ENCODE measurements around the gene ZBTB32.

The ZBTB32 gene

DNA sequence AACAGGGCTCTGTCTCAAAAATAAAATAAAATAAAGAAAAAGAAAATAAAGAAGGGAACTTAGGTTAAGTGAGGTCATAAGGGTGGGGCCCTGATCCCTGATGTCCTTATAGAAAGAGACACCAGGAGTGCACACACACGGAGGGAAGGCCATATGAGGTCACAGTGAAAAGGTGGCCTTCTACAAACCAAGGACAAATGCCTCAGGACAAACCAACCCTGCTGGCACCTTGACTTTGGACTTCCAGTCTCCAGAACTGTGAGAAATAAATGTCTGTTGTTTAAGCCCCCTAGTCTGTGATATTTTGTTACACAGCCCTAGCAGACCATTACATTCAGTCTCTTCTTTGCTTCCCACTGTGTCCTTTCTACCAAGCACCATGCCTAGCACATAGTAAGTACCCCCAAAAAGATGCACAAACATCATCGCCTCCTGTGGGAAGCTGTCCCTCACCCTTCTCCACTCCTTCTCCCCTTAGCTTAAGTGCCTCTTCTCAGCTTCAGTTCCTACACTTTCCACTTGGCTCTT is 8.4 kb upstream of the ZBTB32 start:
- DNase-seq (ENCODE audit: low spot score) = no peak

DNA sequence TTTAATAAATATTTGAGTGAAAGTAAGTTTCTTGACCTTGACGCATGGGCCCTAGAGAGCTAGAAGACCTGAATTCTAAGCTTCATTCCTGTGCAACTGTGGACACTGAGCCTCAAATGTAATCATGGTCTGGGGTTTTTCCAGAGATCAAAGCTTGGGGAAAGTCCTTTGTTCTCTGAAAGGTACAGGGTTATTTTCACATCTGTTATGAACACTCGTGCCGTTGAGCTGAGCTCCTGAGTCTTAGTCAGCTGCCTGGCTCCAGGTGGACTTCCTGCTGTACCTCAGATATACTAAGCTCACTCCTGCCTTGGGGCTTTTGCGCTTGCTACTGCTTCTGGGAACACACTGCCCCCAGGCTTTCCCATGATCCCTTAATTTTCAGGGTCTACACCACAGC is 7.5 kb upstream of the ZBTB32 start:
- DNase-seq (ENCODE audit: low spot score) = no peak

DNA sequence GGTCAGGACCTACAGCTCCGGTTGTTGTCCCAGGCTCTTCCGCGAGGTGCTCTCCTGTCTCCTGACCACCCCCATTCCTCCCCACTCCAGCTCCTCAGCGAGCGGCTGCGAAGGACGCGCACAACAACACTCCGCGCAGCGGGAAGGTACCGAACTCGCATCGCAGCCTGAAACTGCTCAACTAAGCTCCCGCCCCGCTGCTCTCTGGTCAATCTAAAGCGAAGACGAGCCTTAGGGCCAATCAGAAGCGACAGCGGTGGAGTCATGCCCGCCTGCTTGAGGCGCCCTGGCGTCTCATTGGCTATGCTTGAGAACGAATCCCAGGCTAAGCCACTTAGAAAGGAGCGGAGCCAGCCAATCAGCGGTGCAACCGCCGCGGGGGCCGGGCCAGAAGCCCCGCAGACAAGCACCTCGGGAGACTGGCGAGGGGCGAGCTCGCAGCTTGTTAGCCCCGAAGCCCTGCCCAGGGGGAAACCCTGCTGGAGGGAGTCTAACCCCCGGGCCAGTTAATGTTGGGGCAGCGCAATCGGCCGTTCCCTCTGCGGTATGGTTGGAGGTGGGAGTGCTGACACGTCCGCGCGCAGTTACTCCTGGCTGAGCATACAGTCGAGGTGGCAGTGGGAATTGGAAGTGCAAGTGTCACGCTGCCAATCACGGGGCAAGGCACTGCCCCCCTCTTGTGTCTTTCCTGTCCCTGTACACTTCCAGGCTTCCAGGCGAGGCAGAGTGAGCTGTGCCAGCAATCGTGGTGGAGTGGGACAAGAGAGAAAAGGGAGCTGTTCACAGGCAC is 1.9 kb upstream of the ZBTB32 start:
- DNase-seq (ENCODE audit: low spot score) = peak; percentile 99

DNA sequence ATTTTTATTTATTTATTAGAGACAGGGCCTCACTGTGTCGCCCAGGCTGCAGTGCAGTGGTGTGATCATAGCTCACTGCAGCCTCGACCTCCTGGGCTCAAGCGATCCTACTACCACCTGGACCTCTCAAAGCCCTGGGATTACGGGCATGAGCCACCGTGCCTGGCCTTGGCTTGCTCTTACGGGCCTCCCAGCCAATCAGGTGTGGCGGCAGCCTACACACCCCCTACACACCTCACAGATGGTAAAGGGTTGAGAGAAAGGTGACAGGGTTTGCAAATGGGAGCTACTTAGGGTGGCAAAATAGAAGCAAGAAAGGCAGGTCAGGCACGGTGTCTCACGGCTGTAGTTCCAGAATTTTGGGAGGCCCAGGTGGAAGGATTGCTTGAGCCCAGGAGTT is 1.0 kb upstream of the ZBTB32 start:
- no peak for DNase-seq (ENCODE audit: low spot score)

DNA sequence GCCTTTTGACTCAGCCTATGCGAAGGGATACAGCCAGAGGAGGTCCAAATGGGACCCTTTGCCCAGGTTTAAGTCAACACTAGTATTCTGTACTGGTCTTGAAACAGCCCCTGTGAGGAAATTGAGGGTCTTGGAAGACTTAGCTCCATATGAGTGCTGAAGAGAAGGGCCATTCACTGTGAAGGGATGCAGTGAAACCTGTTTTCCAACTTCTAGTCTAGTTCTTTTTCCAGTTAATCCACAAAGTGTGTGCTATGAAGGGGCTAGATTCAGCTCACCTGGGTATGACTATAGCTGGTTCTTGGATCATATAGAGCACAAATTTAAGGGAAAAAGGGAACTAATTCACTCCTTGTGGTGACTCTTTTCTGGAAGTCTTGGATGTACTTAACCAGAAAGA is 4.0 kb downstream of the ZBTB32 start:
- DNase-seq (ENCODE audit: low spot score) = no peak

DNA sequence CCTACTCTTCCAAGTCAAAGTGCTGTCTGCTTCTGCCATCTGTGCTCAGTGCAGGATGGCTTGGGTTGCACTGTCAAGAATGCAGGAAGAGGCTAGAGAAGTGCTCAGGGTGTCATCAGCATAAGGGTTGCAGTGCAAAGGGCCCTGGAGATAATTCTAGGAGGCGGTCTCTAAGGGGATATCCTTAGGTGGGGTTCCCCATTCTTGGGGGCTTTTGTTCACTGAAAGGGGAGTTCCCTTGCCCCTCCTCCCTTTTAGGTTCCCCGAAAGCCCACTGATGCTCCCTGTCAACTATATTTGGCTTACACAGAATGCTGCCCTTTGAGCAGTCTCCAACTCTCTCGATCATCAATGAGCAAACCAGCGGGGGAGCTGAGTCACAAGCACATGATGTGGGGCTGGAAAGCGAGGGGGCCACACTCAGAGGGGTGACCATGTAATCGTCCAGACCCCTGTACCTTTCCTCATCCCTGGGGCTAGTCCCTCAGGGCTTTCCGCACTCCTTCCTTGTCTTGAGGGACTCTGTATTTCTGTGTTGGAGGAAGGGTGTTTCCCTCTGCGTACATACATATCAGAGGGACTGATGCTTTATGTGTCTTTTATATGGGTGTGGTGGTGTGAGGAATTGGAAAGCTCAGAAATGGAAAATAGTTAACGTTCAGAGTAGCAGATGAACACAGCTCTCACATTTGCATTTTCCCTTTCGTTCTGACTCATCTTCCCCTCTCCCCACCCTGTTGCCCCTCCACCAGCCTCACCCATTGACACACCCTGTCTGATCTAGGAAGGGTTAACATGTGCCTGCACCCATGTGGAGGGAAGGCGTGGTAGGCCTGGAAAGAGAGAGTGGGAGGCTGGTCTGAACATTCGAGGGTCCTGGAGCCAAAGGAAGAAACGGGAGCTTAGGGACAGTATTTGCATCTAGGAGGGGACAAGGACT is 6.7 kb downstream of the ZBTB32 start:
- no peak for DNase-seq (ENCODE audit: low spot score)

DNA sequence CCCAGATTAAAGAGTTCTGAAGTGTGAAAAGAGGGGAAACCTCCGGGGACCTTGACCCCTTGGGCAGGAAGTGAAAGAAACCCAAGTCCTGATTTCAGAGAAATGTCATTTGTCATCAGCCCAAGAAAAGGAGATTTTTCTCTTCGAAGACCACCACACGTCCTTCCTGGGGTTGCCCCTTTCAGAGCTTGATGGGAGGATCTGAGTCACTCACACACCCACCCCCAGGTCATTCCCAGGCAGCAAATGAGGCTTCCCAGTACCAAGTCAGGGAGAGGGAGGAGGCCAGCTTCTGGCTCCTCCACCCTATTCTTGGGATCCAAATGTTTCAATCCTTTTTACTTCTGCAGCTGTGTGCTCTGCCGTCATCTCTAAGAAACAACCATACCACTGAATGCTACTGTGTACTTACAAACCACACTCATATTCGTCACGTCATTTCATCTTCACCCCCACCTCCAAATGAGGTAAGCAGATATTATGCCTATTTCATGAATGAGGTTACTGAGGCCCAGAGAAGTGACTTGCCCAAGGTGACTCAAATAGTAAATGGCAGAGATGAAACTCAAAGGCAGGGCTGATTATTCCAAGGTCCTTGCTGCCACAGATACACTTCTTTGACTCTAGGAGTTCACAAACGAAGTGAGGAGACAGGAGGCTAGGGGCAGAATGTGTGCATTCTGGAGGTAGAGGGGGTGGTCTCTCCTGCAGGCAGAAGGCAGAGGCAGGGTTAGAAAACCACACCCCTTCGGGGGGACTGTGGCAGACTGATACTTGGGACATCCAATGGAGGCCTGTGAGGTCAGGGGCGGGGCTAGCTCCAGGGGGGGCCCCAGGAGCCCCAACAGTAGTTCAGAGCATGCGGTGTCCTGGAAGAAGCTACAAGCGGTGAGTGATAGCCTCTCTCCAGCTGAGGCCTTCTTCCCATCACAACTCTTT is 8.5 kb downstream of the ZBTB32 start:
- DNase-seq (ENCODE audit: low spot score) = no peak

DNA sequence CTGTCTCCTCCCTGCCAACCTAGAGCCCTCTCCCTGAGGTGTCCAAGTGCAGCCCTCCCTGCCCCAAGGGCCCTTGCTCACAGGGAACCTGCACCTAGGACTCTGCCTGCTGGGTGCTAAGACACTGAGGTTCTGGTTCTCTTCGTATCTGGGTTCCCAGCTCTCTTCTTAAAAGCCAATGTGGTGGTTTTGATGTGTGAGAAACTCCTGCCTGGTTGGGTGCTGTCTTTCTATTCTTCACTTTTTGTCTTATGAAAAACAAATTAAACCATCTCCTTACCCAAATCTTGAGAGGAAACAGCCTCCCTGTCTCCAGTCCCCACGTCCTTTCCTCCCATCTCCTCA is 9.1 kb downstream of the ZBTB32 start:
- DNase-seq (ENCODE audit: low spot score) = no peak

DNA sequence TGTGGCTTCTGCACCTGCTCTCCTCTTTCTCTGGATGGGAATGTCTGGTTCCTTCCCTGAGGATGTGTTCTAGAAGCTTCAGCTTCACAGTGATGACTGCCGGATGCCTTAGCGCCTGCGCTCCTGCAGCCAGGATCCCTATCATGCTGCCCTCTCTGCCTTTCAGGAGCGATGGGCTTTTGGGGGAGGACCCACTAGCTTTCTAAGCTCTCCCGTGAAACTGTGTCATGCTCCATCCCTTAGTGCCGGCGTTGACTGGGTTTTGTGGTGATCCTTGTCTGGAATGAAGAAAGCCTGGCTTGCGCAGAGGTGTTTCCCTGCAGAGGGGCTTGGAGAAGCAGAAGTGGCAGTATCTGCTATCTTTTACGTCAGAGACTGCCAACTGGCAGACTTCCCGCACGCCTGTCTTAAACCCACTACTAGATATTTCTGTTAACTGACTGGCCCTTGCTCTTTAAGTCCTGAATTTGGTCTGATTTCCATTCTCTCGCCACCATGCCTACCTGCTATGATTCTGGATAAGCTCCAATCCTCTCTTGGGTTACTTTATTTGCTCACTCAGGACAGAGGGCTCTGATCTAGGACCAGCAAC is 9.6 kb downstream of the ZBTB32 start:
- no peak for DNase-seq (ENCODE audit: low spot score)

DNA sequence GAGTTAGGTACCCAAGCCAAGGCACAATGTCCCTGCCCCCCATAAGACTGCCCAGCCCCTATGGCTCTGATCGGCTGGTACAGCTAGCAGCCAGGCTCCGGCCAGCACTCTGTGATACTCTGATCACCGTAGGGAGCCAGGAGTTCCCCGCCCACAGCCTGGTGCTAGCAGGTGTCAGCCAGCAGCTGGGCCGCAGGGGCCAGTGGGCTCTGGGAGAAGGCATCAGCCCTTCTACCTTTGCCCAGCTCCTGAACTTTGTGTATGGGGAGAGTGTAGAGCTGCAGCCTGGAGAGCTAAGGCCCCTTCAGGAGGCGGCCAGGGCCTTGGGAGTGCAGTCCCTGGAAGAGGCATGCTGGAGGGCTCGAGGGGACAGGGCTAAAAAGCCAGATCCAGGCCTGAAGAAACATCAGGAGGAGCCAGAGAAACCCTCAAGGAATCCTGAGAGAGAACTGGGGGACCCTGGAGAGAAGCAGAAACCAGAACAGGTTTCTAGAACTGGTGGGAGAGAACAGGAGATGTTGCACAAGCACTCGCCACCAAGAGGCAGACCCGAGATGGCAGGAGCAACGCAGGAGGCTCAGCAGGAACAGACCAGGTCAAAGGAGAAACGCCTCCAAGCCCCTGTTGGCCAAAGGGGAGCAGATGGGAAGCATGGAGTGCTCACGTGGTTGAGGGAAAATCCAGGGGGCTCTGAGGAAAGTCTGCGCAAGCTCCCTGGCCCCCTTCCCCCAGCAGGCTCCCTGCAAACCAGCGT is 10.4 kb downstream of the ZBTB32 start:
- no peak for DNase-seq (ENCODE audit: low spot score)

DNA sequence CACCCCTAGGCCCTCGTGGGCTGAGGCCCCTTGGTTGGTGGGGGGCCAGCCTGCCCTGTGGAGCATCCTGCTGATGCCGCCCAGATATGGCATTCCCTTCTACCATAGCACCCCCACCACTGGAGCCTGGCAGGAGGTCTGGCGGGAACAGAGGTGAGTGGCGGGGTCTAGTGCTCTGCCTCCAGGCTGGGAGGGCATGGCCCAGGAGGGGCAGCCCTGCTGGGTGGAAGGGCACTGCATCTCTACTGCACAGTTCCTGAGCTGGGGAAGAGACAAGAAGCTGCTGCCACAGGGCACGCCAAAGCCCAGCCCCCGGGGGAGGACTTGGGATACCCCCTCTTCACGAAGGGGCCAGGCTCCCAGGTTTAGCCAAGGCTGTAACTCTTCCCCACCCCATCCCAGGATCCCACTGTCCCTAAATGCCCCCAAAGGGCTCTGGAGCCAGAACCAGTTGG is 11.0 kb downstream of the ZBTB32 start:
- DNase-seq (ENCODE audit: low spot score) = no peak

DNA sequence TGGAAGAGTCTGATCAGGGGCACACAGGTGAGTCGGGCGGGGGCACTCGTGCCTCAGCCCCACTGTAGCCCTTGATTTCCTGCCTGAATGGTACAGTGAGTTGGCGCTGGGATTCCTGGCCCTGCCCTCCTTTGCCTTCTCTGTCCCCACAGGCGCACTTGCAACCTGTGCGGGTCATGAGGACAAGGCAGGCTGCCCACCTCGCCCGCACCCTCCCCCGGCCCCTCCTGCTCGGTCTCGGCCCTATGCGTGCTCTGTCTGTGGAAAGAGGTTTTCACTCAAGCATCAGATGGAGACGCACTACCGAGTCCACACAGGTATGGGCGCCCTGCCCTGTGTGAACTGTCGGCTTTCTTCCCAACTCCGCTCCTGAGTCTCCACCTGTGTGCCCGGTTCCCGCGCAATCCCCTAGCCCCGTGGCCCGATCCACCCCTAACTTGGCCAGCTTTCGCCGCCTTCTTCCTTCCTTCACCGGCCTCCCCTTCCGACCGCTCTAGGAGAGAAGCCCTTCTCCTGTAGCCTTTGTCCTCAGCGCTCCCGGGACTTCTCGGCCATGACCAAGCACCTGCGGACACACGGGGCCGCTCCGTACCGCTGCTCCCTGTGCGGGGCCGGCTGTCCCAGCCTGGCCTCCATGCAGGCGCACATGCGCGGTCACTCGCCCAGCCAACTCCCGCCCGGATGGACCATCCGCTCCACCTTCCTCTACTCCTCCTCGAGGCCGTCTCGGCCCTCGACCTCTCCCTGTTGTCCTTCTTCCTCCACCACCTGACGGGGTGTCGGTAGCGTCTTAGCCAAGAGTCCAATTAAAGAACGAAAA is 11.8 kb downstream of the ZBTB32 start:
- DNase-seq (ENCODE audit: low spot score) = no peak

DNA sequence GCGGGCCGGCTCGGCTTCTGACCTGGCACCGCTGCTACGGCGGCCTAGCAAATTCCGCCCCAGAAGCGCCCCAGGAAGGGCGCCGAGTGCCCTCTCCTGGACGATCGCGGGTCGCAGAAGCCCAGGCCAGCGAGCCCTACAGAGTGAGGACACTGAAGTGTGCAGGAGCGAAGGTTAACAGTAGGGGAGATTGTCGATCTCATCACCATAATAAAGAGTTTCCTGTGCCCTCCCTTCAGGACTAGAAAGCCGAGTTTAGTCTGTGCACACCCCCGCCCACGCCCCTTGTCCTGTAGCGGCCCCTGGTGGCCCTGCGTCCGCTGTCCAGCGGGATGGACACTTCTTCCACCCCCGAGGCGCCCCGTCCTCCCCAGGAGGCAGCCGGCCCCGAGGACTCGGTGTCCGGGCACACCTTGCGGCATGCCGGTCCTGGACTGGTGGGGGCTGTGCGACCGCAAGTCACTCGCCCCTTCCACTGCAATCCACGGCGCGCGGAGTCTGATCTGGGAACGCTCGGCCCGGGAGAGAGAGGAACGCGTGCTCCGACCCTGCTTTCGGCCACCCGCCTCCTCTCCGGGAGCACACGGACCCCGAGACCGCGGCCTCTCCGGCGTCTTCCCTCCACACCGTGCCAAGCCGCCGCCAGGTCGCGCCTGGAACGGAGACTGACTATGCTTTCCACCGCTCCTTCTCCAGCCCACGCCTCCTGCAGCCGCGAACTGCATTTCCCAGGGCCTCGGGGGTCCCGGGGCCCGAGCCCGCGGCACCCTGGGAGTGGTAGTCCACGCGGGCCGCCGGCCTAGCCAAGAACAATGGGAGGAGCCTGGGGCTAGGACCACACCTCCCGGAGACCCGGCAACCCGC is 12.7 kb downstream of the ZBTB32 start:
- DNase-seq (ENCODE audit: low spot score) = peak; percentile 95

DNA sequence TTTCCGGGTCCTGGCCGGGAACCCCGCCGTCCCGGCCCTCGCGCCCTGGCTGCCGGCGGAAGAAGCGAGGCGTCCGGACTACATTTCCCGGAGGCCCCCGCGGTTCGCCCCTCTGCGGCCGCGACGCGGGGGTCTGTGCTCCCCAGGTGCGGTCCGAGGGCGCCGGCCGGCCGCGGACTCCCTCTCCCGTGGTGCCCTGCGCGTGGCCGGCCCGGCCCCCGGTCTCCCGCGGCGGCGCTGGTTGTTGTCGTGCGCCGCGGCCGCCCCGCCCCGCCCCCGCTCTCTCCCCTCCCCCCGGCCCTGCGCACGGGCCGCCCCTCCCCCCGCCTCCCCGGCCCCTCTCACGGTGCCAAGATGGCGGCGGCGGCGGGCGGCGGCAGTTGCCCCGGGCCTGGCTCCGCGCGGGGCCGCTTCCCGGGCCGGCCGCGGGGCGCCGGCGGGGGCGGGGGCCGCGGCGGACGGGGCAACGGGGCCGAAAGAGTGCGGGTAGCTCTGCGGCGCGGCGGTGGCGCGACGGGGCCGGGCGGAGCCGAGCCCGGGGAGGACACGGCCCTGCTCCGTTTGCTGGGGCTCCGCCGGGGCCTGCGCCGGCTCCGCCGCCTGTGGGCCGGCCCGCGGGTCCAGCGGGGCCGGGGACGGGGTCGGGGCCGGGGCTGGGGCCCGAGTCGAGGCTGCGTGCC is 13.4 kb downstream of the ZBTB32 start, which contains the start of gene KMT2B:
KMT2B (plus strand) TSS at position 339 of the 680 bp plus-strand sequence; CDS start at position 355, 16 bp downstream.
- no peak for DNase-seq (ENCODE audit: low spot score)

DNA sequence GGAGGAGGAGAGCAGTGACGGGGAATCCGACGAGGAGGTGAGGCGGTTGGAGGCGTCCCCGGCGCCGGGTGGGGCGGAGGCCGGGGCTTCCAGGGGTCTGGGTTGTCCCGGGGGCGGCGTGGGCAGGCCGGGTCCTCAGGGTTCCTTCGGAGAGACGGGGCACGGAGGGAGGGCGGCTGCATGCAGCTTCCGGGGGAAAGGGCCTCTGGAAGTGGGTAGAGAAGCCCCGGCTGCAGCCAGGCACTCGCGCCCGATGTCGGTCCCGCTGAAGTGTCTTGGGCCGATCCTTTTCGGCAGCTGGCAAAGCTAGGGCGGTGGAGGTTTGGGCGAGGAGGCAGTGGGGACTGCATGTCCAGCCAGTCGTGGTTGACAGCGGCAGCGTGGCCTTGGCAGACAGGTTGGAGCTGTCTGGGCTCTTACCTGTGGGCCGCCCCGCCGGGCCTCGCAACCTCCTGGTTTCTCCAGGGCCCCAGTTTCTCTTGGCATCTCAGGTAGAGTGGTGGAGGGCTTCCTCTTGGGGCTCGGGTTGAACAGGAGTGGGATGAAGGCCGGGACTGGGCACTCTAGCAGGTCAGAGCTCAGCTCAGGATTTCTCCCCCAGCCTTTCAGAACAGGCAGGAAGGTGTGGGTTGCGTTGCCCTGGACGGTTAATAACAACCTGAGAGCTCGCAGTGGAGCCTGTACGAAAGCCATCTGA is 14.1 kb downstream of the ZBTB32 start:
- peak; percentile 20 for DNase-seq (ENCODE audit: low spot score)

DNA sequence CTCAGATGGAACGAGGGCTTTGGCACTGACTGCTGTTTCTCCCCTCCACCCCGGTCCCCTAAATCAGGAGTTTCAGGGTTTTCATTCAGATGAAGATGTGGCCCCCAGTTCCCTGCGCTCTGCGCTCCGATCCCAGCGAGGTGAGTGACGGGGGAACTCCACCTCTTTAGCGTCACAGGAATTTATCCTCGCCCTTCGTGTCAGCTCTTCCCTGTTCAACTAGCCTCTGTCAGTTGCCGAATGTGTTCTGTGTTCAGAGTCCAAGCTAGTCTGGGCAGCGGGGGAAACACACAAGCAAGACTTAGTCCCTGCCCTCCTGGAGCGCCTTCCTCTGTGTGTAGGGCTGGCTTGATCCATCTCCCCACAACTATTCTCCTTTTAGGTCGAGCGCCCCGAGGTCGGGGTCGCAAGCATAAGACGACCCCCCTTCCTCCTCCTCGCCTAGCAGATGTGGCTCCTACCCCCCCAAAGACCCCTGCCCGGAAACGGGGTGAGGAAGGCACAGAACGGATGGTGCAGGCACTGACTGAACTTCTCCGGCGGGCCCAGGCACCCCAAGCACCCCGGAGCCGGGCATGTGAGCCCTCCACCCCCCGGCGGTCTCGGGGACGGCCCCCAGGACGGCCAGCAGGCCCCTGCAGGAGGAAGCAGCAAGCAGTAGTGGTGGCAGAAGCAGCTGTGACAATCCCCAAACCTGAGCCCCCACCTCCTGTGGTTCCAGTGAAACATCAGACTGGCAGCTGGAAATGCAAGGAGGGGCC is 15.2 kb downstream of the ZBTB32 start:
- no peak for DNase-seq (ENCODE audit: low spot score)

DNA sequence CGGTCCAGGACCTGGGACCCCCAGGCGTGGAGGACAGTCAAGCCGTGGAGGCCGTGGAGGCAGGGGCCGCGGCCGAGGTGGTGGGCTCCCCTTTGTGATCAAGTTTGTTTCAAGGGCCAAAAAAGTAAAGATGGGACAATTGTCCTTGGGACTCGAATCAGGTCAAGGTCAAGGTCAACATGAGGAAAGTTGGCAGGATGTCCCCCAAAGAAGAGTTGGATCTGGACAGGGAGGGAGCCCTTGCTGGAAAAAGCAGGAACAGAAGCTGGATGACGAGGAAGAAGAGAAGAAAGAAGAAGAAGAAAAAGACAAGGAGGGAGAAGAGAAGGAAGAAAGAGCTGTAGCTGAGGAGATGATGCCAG is 15.8 kb downstream of the ZBTB32 start:
- no peak for DNase-seq (ENCODE audit: low spot score)
